Upper lobe of left lung (tissue), 6 donors: Measurements from ENCODE around the gene DNAH1. TPM values are rescaled to one million over a fixed set of nuclear protein-coding genes. Genes with fewer than 3 reads are reported as not detected.

Experiments used
- ATAC-seq, 2 donors: fragments of 200-7000 bp; cut with Tn5 transposase; one replicate each; pipeline ENCODE4 v1.9.1; 2022; ENCODE audit warnings: mild to moderate bottlenecking in 2 of 2, moderate library complexity in 2 of 2; ENCODE audit not compliant: low FRiP score in 2 of 2
- DNase-seq, 2 donors: peaks; one replicate each; pipeline ENCODE4 v3.0.0-alpha.2; 2019 to 2020
- H3K27ac ChIP-seq, 4 donors: fragments of 200-600 bp; sonication (generic); one replicate each; pipeline ENCODE4 v1.5.1; 2016 to 2019
- H3K27me3 ChIP-seq, 4 donors: fragments of 200-600 bp; sonication (generic); one replicate each; pipeline ENCODE4 v1.5.1; 2017 to 2019
- H3K36me3 ChIP-seq, 4 donors: fragments of 200-600 bp; sonication (generic); one replicate each; pipeline ENCODE4 v1.5.1; 2016 to 2019
- H3K4me1 ChIP-seq, 4 donors: fragments of 200-600 bp; sonication (generic); one replicate each; pipeline ENCODE4 v1.5.1; 2018 to 2019
- H3K4me3 ChIP-seq, 4 donors: fragments of 200-600 bp; sonication (generic); one replicate each; pipeline ENCODE4 v1.5.1; 2017 to 2019; ENCODE audit warnings: mild to moderate bottlenecking in 2 of 4, moderate library complexity in 1 of 4
- H3K9me3 ChIP-seq, 4 donors: fragments of 200-600 bp; sonication (generic); one replicate each; pipeline ENCODE4 v1.5.1; 2018 to 2019
- CTCF ChIP-seq, 6 experiments: fragments of 450-650 bp in 4 of 6; fragments of 200-600 bp in 2 of 6; sonication (generic) in 2 of 6; IDR thresholded peaks; one replicate each; pipeline ENCODE4 v1.5.1; 2016 to 2019; ENCODE audit warnings: antibody characterized with exemption in 6 of 6
- EP300 ChIP-seq, 4 donors: sonication (generic); formaldehyde crosslinking; IDR thresholded peaks; one replicate each; pipeline ENCODE4 v1.5.1; 2017; ENCODE audit warnings: antibody characterized with exemption in 4 of 4, control low read depth in 2 of 4
- POLR2A ChIP-seq, 4 donors: fragments of 450-650 bp; IDR thresholded peaks; one replicate each; pipeline ENCODE4 v1.5.1; 2016 to 2017; ENCODE audit warnings: antibody characterized with exemption in 4 of 4, mild to moderate bottlenecking in 2 of 4
- POLR2AphosphoS5 ChIP-seq, 2 donors: sonication (generic); formaldehyde crosslinking; IDR thresholded peaks; one replicate each; pipeline ENCODE4 v1.5.1; 2017; ENCODE audit warnings: antibody characterized with exemption in 2 of 2
- WGBS, 2 donors: methylation state at CpG; one replicate each; pipeline ENCODE4 v1.1.5; 2017 to 2018; 5-methylcytosine and 5-hydroxymethylcytosine counted together
- total RNA-seq, 6 donors: library from RNA; depleted of rRNA in 4 of 6; stranded (reverse); fragments of >200 nt in 4 of 6; gene quantifications; one replicate each; pipeline versions ENCODE4 v1.1.0 to v1.2.1, GENCODE V29; 2016 to 2021
- donor health status: DM: no; HTN: no; CAD: no; lungs with moderate emphysema.
- donor health status: DM: no; HTN: yes; CAD: no; lungs with severe emphysema.

The DNAH1 gene
- total RNA-seq, 6 donors from 2014 or later: 10.8 to 67.1 (median 22.4) TPM

GRCh38 chr3:52405066-52405465, 88.9 kb downstream of the DNAH1 start:
- DNase-seq: no peak
- no peaks in the 10 kb centered on the region for H3K9me3 ChIP-seq
- H3K4me3 ChIP-seq: no peak overlapping the region
- no peak for ATAC-seq
- WGBS, 2 donors: 95 to 98% methylated on average over 4 to 6 of the region's 6 CpGs
- no peak for TF ChIP-seq EP300 (IDR thresholded peaks at IDR 0.05)
- TF ChIP-seq POLR2AphosphoS5 (IDR thresholded peaks at IDR 0.05): no peak
- TF ChIP-seq CTCF (IDR thresholded peaks at IDR 0.05): no peak
- no peak for TF ChIP-seq POLR2A (IDR thresholded peaks at IDR 0.05)
- H3K36me3 ChIP-seq: peaks cover 19 to 86% (median 75%) of the 10 kb centered on the region in 4 donors
- no peaks in the 10 kb centered on the region for H3K27me3 ChIP-seq
- peaks cover 14 to 20% (median 17%) of the 10 kb centered on the region in 4 donors for H3K4me1 ChIP-seq
- no peak overlapping the region for H3K27ac ChIP-seq

GRCh38 chr3:52405601-52406110, 89.5 kb downstream of the DNAH1 start:
- no peak for ATAC-seq
- WGBS, 2 donors: 85 to 96% methylated on average over 3 to 4 of the region's 4 CpGs
- Histone ChIP-seq H3K27ac (no peak overlapping the region), H3K4me3 (no peak overlapping the region), H3K9me3 (no peaks in the 10 kb centered on the region), H3K27me3 (no peaks in the 10 kb centered on the region), H3K36me3 (peaks cover 19 to 80% (median 72%) of the 10 kb centered on the region in 4 donors), H3K4me1 (peaks cover 14 to 21% (median 17%) of the 10 kb centered on the region in 4 donors)
- no peak for TF ChIP-seq POLR2AphosphoS5 (IDR thresholded peaks at IDR 0.05)
- no peak for TF ChIP-seq POLR2A (IDR thresholded peaks at IDR 0.05)
- no peak for TF ChIP-seq CTCF (IDR thresholded peaks at IDR 0.05)
- TF ChIP-seq EP300 (IDR thresholded peaks at IDR 0.05): no peak
- DNase-seq: no peak

GRCh38 chr3:52406231-52406661, 90.1 kb downstream of the DNAH1 start:
- H3K27ac ChIP-seq: no peak overlapping the region
- no peak for TF ChIP-seq POLR2A (IDR thresholded peaks at IDR 0.05)
- TF ChIP-seq EP300 (IDR thresholded peaks at IDR 0.05): no peak
- no peak for TF ChIP-seq POLR2AphosphoS5 (IDR thresholded peaks at IDR 0.05)
- TF ChIP-seq CTCF (IDR thresholded peaks at IDR 0.05): no peak
- DNase-seq (no peak), ATAC-seq (no peak)
- WGBS, 2 donors: 95 to 98% methylated on average over 9 to 11 of the region's 11 CpGs
- H3K4me1 ChIP-seq: peaks cover 16 to 27% (median 21%) of the 10 kb centered on the region in 4 donors
- H3K4me3 ChIP-seq: no peak overlapping the region
- no peaks in the 10 kb centered on the region for H3K27me3 ChIP-seq
- no peaks in the 10 kb centered on the region for H3K9me3 ChIP-seq
- peaks cover 19 to 74% (median 66%) of the 10 kb centered on the region in 4 donors for H3K36me3 ChIP-seq

DNA sequence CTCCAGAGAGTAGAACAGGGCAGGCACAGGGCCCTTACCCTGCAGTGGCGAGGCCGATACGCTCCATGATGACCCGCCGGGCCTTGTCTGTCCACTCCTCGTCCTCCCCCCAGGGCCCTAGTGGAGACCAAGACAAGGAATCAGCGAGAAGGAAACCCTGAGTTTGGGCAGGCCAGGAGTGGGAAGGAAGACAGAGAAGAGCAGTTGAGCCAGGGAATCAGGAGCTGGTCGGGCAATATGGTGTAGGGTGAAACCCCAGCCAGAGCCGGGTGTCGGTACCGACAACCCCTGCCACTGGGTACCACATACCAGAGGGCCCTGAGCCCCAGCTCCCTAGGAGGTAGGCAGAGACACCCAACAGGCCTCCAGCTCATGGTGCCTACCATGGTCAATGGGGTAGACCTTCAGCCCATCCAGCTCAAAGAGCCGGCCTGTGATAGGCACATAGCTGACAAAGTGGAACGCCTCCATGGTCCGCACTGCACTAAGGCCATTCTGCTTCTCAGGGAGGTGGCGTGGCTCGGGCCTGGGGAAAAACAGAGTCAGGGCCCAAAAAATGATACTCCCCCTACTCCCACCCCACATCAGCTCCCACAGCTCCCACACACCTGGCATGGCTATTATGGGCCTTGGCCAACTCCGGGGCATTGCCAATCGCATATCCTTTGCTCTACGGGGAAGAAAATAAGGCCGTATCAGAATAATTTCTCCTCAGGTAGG, 90.8 kb downstream of the DNAH1 start:
- no peaks in the 10 kb centered on the region for H3K9me3 ChIP-seq
- 96% methylated on average over 19 to 20 of the region's 20 CpGs for WGBS, 2 donors
- DNase-seq (no peak), ATAC-seq (no peak)
- H3K4me3 ChIP-seq: no peak overlapping the region
- H3K36me3 ChIP-seq: peaks cover 19 to 67% (median 59%) of the 10 kb centered on the region in 4 donors
- TF ChIP-seq EP300 (IDR thresholded peaks at IDR 0.05): no peak
- no peak for TF ChIP-seq POLR2AphosphoS5 (IDR thresholded peaks at IDR 0.05)
- no peaks in the 10 kb centered on the region for H3K27me3 ChIP-seq
- no peak overlapping the region for H3K27ac ChIP-seq
- H3K4me1 ChIP-seq: peaks cover 23 to 34% (median 28%) of the 10 kb centered on the region in 4 donors

DNA sequence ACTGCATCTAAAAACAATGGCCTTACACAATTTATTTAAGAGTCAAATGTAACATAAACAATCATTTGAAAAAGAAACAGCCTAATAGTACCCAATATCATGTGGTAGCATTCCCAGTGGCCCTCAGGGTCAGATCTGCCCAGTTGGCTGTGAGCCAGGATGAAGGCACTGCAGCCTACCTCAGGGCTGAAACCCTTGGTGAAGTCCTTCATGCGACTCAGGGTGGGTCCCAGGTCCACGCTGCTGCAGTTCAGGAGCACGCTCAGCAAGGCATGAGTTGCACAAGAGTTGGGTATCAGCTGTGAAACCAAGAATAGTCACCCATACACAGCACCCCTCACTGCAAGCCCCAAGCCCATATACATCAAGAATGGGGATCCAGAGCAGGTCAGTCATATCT, 91.7 kb downstream of the DNAH1 start:
- TF ChIP-seq EP300 (IDR thresholded peaks at IDR 0.05) (no peak), CTCF (IDR thresholded peaks at IDR 0.05) (no peak), POLR2A (IDR thresholded peaks at IDR 0.05) (no peak), POLR2AphosphoS5 (IDR thresholded peaks at IDR 0.05) (no peak)
- no peak for ATAC-seq
- Histone ChIP-seq H3K4me3 (no peak overlapping the region), H3K4me1 (peaks cover 31 to 42% (median 33%) of the 10 kb centered on the region in 4 donors), H3K27me3 (no peaks in the 10 kb centered on the region), H3K36me3 (peaks cover 19 to 59% (median 51%) of the 10 kb centered on the region in 4 donors), H3K9me3 (no peaks in the 10 kb centered on the region), H3K27ac (no peak overlapping the region)
- no peak for DNase-seq
- 93 to 96% methylated on average over 3 of the region's 3 CpGs for WGBS, 2 donors
